Caki2 (cell line): ENCODE results near the gene PIN4. TPM values are rescaled to one million over a fixed set of nuclear protein-coding genes. Genes with fewer than 3 reads are reported as not detected.
"Not testable (repeated sequence)": the region's sequence is repeated elsewhere in the genome, so short reads cannot be mapped to it uniquely, and the experiment has no call there.

Experiments
- DNase-seq: peaks from one replicate; pipeline ENCODE4 v3.0.0-alpha.2; 2015; ENCODE audit warnings: low read depth
- in situ Hi-C: cut with HindIII; loops from 2 replicates; pipeline ENCODE4 v1.10.0; 2016; ENCODE audit warnings: low sequenced_read_pairs, low pct_unique_long_range_greater_than_20kb, mixed read lengths
- total RNA-seq: library from RNA; depleted of rRNA; stranded (reverse); fragments of >200 nt; shearing (Covaris generic); gene quantifications from 2 replicates; pipeline ENCODE4 v1.2.3, GENCODE V29; 2014; ENCODE audit warnings: low replicate concordance

PIN4 gene
- total RNA-seq, 1 experiment from 2014 or later, result 7.1 TPM

DNA sequence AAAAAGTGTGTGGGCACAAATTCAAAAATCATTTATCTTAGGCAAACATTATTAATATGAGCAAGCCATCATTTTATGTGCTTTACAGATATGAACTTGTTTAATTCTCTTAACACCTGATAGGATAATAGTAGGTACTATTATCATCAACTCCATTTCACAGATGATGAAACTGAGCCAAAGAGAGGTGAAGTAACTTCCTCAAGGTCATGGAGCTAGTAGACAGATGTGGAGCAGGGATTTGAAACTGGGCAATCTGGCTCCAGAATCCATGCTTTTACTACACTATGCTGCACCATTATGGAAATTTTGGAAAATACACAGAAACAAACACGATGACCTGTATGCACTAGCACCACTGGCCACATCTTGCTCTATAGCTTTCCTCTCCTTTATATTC lies 1.0 kb upstream of the PIN4 start:
- in situ Hi-C loops, result no loop called here
- DNase-seq, result peak; percentile 0

DNA sequence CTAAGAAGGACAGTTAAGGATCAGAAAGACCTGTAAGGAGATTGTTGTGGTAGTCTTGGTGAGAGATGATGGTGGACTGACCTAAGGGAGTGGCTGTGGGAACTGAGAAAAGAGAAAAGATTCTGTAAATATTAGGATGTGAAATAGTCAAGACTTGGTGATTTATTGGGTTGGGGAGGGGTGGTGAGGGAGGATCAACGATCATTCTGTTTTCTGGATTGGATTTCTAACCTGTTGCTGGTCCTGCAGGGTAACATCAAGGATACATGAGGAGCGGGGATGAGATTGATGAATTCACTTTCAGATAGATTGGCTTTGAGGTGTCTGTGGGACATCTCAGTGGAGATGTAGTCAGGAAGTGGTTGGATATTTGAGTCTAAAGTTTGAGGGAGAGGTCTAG lies 1.4 kb downstream of the PIN4 start:
- no peak for DNase-seq
- in situ Hi-C loops, result no loop called here

DNA sequence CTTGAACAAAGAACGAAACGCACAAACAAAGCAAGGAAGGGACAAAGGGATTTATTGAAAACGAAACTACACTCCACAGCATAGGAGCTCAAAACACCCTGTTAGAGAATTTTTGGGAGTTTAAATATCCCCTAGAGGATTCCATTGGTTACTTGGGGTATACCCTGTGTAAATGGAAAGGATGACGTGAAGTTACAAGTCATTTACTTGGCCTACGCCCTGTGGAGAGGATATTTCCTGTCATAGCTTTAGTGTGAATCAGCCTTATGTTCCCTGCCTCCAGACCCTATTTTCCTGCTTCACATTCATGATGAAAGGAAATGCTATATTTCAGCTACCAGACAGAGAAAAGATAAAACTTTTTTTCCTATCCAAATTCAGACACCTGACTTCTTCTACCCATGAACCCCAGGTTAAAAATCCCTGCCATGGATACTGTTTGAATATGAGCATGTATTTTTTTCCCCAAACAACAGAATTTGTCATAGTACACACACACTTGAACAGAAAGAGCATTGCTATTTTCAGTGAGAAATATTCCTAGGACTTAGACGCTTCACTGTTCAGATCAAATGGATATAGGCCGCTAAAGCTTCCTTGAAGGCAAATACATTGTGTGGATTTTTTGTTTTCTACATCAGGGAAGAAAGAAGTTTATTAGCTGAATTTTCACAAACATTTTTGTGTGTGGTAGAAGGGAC lies 20.4 kb downstream of the PIN4 start:
- in situ Hi-C loops, result no loop called here
- no peak for DNase-seq

DNA sequence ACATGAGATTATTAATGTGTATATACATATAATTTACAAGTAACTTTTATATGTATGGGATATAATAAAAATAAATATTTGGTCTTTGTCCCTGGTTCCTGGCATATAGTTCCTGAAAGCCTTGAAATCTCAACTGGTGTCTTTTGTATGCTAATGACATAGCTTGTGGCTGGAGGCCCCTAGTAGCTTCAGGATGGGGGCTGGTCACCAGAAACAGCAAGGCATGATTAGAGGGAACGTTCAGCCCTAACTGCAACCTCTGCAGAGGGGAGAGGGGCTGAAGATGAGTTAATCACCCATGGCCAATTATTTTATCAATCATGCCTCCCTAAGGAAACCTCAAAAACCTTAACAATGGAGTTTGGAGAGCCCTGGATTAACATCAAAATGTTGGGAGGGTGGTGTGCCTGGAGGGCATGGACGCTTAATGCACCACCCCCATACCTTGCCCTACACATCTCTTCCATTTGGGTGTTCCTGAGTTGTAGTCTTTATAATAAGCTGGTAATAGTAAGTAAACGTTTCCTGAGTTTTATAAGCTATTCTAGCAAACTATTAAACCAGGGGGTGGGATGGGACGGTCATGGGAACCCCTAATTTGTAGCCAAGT lies 21.3 kb downstream of the PIN4 start:
- in situ Hi-C loops, result no loop called here
- no peak for DNase-seq

DNA sequence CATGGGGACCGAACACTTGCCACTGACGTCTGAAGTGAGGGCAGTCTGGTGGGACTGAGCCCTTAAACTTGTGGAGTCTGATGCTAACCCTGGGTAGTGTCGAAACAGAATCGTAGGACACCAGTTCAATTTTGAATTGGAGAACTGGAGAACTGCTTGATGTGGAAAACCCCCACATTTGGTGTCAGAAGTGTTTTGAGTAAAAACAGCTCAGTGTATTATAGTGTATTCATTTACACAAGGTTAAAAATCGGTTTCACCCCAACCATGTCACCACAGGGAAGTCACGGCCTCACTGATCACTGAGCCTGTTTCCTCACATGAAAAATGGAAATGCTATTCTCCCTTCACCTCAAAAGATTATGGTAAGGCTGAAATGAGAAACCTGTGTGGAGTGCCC lies 21.9 kb downstream of the PIN4 start:
- no peak for DNase-seq
- in situ Hi-C loops, result no loop called here

DNA sequence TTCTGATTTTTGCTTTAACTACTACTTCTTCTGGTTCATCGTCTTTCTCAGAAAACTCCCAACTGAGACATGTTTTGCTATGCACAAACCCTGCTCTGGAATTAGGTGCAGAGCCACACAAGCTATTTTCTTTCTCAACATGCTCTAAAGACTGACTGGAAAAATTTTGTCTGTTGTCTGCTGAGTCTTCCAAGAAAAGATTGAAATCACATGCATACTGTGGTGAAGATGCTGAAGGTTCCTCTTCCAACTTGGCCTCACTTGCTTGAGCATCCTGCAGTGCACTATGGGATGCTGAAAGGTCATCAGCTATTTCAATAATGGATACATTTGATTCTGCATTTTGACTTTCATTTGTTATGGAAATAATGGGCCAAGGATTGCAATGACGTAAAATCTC lies 24.1 kb downstream of the PIN4 start:
- DNase-seq, result no peak
- in situ Hi-C loops, result no loop called here

DNA sequence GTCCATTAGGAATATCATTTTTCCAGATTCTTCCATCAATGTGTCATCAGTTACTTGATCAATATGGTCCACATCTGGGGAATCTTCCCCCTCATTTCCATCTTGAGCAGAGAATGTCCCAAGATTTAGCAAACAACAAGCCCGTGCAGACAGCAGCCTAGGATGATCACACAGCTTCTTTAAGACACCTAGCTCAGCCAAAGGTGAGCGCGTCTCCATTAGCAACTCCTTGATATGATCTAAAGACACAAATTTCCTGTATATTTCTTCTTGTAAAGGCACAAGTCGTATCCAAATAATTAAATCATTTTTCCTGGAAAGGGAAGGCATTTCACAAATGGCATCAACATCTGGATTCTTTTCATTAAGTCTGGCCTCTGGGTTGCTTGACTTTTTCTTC lies 25.8 kb downstream of the PIN4 start:
- in situ Hi-C loops, result no loop called here
- DNase-seq, result no peak

DNA sequence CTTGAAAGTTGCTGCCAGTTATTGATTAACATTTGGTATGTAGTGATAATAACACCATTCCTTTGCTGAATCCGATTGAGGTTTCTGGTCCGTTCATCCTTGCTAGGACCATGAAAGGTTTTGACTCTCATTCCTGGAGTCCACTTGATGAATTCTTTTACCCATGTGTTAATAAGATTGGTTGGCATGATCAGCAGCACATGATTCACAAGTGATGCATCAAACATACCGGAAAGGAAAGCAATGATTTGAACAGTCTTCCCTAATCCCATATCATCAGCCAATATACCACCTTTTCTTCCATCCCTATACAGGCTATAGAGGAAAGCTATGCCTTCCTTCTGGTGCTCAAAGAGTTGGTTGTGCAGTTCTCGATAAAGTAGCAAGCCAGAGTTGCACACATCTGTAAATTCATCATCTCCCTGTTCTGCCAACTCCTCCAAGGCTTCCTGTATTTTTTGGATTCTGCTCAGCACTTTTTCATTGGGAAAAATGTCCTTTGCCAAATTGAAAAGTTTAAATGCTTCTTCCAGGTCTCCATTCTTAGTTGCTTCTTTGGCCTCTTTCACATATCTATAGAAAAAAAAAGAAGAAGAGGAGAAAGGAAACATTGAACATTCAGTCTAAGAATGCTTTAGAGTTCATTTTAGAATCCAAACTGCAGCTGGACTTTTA lies 26.7 kb downstream of the PIN4 start:
- in situ Hi-C loops, result no loop called here
- no peak for DNase-seq

DNA sequence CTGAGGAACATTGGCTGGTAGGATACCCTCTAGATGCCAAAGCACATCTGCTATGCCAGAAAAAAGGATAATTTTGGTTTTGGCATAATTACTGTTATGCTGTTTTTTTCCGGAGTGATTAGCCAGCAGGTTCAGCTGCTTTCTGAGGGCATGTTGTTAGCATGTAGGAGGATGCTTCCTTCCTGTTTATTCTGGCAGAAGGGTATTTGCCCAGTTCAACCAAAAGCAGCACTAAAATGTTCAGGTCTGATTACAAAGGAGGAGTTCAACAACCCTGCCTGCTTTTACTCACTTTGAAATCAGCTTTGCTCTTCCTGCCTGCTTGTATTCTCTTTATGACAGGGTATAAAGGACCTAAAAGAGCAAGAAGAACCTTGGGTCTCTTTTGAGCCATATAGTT lies 35.4 kb downstream of the PIN4 start:
- no peak for DNase-seq
- in situ Hi-C loops, result no loop called here

DNA sequence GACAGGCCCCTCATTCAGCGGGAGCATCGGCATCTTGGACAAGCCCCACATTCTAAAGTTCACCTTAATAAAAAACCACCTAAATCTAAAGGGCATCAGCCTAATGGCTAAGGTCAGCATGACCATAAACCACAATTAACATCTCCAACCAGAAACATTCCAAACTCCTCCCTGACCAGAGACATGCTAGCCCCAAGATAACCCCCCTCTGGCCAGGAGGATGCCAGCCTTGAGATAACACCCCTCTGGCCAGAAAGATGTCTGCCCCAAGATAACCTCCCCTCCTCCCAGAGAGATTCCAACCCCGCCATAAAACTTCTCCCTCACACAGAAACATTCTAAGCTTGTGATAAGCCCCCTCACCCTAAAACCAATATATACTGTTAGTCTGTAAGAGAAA lies 38.8 kb downstream of the PIN4 start:
- in situ Hi-C loops, DNase-seq: not testable (repeated sequence)

DNA sequence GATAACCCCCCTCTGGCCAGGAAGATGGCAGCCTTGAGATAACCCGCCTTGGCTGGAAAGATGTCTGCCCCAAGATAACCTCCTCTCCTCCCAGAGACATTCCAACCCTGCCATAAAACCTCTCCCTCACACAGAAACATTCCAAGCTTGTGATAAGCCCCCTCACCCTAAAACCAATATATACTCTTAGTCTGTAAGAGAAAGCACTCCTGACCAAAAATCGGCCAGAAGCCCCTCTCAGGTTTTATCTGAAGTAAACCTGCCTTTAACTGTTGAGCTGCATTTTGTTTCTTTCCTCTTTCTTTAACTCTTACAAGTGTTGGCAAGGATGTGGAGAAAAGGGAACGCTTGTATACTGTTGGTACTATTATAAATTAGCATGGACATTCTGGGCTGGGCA lies 48.7 kb downstream of the PIN4 start:
- in situ Hi-C loops, result no loop called here
- no peak for DNase-seq

DNA sequence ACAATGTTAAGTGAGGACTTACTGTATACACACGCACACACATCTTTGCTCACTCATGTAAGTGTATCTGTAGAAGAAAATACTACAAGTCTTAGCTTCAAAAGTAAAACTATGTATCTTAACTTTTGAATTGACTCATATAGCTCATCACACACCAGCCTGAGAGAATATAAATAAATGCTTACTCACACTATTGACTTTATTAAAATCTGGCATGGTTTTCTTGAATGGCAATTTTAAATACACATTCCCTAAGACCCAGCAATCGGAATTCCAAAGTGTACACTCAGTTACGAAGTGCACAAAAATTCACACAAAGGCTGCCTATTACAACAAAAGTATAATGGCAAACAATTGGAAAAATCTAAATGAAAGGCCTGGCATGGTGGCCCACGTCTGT lies 55.3 kb downstream of the PIN4 start:
- no peak for DNase-seq
- in situ Hi-C loops, result no loop called here

DNA sequence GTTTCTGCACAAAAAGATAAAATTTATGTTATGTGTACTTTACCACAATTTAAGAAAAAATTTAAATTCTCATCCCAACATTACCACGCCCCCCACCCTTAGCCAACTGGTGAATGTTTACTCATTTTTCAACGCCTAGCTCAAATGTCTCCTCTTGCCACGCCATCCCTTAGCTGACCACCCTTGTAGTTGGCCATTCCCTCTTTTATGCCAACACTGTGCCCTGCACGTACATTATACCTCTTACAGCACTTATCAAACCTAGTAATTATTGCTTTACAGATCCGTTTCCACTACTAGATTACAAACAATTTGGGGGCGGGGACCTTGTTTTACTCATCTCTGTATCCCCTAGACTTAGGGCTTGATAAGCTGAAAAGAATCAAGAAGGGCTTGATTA lies 56.6 kb downstream of the PIN4 start:
- no peak for DNase-seq
- in situ Hi-C loops, result no loop called here

DNA sequence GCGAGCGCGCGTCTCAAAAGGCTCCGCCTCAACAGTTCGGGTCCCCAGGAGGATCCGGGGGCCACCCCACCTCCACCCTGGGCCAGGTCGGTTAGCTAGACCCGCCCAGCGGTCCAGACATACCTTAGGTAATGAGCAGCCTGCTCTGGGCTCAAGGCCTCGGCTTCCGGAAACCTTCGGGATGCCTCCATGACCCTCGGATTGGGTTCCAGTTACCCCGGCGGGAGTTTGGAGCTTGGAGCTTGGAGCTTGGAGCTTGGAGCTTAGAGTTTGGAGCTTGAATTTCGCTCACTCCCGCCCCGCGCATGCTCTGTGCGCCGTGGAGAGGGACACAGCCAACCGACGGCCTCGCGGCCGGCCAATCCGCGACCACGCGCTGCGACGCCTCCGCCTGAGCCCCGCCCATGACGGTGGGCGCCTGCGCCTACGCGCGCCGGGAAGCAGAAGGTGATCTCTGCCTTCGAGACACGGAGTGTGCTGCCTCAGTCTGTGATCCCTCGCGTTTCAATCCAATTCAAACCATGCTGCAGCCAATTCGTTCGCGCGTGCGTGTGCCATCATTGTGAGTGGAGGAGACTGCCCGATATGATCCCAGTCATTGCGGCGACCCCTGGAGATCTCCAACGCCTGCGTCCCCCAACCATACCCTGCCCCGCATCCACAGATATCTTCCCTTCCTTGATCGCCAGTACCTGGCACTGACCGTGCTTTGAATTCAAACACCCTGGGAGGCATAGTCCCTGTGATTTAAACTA lies 57.3 kb downstream of the PIN4 start, which contains the start of gene ERCC6L:
ERCC6L (minus strand) TSS at position 307 of the 755 bp plus-strand sequence; CDS start at position 191, 116 bp downstream.
- peak; percentile 82 for DNase-seq

DNA sequence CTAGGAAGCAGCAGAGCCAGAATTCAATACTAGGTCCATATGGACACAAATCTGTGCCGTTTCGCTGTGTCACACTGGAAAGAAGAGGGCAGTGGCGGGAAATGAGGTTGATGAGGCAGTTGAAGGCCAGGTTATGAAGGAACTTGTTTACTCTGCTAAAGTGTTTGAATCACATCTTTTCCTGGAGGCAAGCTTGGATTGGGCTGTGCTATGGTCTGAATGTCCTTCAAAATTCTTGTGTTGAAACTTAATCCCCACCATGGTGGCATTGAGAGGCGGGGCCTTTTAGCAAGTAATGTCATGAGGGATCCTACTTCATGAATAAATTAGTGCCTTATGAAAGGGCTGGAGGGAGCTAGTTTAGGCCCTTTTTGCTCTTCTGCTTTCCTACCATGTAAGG lies 59.4 kb downstream of the PIN4 start:
- in situ Hi-C loops, result no loop called here
- DNase-seq, result no peak

More for the DNA sequence above, 57.3 kb downstream of the PIN4 start, which contains the start of gene ERCC6L:
- in situ Hi-C loops, result no loop called here

DNA sequence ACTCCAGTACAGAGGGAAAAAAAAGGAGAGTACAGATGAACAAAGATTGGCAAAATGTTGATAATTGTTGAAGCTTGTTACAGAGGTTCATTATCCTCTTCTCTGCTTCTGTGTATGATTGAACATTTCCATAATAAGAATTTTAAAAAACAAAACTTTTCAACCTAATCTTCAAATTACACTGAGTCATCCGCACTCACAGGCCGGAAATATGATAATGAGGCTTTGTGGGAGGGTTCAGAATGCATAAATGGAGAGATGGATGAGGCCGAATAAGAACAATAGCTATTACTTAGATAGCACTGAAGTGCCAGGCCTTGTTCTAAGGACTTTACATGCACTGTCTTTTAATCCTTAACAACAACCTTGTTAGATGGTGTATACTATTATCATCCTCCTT lies 61.9 kb downstream of the PIN4 start:
- in situ Hi-C loops, result no loop called here

DNA sequence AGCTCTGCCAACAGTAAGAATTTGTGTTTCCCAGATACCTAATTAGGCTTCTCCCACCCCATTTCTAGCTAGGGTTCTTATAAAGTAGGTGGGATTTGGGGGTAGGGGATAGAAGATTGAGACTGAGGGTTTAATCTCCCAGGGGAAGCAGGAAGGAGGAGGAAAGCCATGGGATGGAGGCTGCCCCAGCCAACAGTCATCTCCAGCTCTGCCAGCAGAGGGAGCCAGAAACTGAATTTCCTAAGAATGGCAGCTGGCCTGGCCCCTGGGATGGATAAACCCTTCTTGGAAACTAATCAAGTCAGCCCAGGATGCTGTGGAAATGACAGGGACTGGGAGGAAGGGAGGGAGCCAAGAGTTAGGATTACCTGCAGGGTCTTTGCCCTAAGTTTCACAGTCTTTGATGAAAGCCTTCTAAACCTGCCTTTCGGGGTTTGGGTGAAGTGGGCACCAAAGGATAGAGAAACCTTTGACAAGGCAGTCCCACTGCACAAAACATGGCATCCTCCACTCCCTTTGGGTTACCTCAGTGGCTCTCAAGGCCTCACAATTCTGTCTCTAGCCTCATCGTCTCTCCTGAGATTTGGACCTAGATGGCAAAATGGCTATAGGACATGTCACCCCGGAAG lies 64.0 kb downstream of the PIN4 start:
- DNase-seq, result peak; percentile 32
- in situ Hi-C loops, result no loop called here

More for the DNA sequence above, 61.9 kb downstream of the PIN4 start:
- no peak for DNase-seq

DNA sequence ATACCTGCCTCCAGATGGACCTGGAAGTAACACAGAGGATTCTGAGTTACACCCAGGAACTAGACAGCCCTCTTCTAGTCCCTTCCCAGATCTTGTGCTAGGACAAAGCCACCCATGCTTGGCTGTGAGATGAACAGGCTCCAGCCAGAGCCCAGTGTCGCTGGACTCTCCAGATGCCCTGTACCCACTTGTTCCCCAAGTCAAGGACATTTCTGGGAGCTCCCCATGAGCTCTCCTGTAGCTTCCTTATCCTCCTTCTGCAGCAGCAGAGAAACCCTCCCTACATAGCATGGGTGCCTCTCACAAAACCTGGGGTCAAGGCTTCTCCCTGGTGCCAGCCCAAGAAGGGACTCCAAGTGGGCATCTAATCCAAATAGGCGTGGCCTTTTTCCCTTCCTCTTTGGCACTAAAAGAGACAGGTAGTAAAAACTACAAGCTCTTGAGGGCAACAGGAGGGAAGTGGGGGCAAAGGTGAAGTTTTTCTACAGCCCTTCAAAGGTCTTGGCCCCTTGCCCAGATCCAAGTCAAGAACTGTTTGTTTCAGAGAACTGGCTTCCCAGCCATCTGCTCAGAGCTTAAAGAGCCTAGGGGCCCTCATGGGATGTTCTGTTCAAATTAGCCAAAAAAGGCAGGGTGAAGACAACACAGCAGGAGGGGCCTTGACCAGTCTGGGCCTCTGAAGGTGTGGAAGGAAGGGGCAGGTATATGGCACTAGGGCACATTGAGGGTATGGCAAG lies 65.8 kb downstream of the PIN4 start:
- in situ Hi-C loops, result no loop called here
- no peak for DNase-seq
